SK-N-SH treated with all-trans-retinoic acid at 6 μM for 48 hours (cell line): ENCODE data around the gene GTF2H2.
"Not testable (repeated sequence)": the region's sequence is repeated elsewhere in the genome, so short reads cannot be mapped to it uniquely, and the experiment has no call there.

ENCODE experiments used
- OSR1 ChIP-seq: fragments of 250-450 bp; sonication (Bioruptor Pico); IDR thresholded peaks from 2 replicates; pipeline ENCODE4 v1.8.0; 2022; ENCODE audit warnings: moderate library complexity, mild to moderate bottlenecking, inconsistent platforms
- TOX ChIP-seq: fragments of 250-450 bp; sonication (Bioruptor Pico); IDR thresholded peaks from 2 replicates; pipeline ENCODE4 v1.8.0; 2021; ENCODE audit warnings: mild to moderate bottlenecking, moderate library complexity, borderline replicate concordance

- not testable (repeated sequence) for TF ChIP-seq OSR1, TOX
Observed at GRCh38 chr5:71099996-71100395, 32.5 kb upstream of the GTF2H2 start.
